H9 (cell line): ENCODE data around the gene B4GALNT4. TPM values are rescaled to one million over a fixed set of nuclear protein-coding genes. Genes with fewer than 3 reads are reported as not detected.

ENCODE experiments used
- DNase-seq: peaks from one replicate; pipeline ENCODE4 v3.0.0-alpha.2; 2017
- H2AFZ ChIP-seq: one replicate; pipeline ENCODE4 v1.6.1; 2013; ENCODE audit warnings: mild to moderate bottlenecking, low read length, control low read depth, moderate library complexity
- H2AK5ac ChIP-seq: 2 replicates; pipeline ENCODE4 v1.6.1; 2013; ENCODE audit warnings: low read length, control low read depth, mixed read lengths; ENCODE audit not compliant: insufficient read length
- H2BK120ac ChIP-seq: one replicate; pipeline ENCODE4 v1.6.1; 2013; ENCODE audit warnings: low read depth, mild to moderate bottlenecking, low read length, control low read depth, inconsistent platforms; ENCODE audit not compliant: poor library complexity, severe bottlenecking
- H2BK12ac ChIP-seq: 2 replicates; pipeline ENCODE4 v1.6.1; 2013; ENCODE audit warnings: low read length, control low read depth, mixed read lengths, low read depth; ENCODE audit not compliant: insufficient read length
- H2BK15ac ChIP-seq: 2 replicates; pipeline ENCODE4 v1.6.1; 2013; ENCODE audit warnings: low read depth, low read length, control low read depth
- H2BK20ac ChIP-seq: one replicate; pipeline ENCODE4 v1.6.1; 2013; ENCODE audit warnings: low read depth, mild to moderate bottlenecking, low read length, control low read depth, inconsistent platforms; ENCODE audit not compliant: poor library complexity, severe bottlenecking
- H2BK5ac ChIP-seq: 2 replicates; pipeline ENCODE4 v1.6.1; 2013; ENCODE audit warnings: low read length, control low read depth, mixed read lengths; ENCODE audit not compliant: insufficient read length
- H3K14ac ChIP-seq: 2 replicates; pipeline ENCODE4 v1.6.1; 2013; ENCODE audit warnings: low read length, control low read depth; ENCODE audit not compliant: insufficient read depth
- H3K18ac ChIP-seq: 2 replicates; pipeline ENCODE4 v1.6.1; 2013; ENCODE audit warnings: low read depth, mild to moderate bottlenecking, mixed read lengths, low read length, control low read depth; ENCODE audit not compliant: insufficient read length
- H3K23ac ChIP-seq: 2 replicates; pipeline ENCODE4 v1.6.1; 2013; ENCODE audit warnings: low read length, control low read depth, mixed read lengths, low read depth; ENCODE audit not compliant: insufficient read length
- H3K23me2 ChIP-seq: 2 replicates; pipeline ENCODE4 v1.6.1; 2013; ENCODE audit warnings: low read depth, mild to moderate bottlenecking, mixed read lengths, low read length, control low read depth; ENCODE audit not compliant: insufficient read length, poor library complexity, severe bottlenecking
- H3K27ac ChIP-seq: 2 replicates; pipeline ENCODE4 v1.5.1; 2013; ENCODE audit warnings: low read length, control low read depth, mixed read lengths, low read depth; ENCODE audit not compliant: insufficient read length
- H3K27me3 ChIP-seq: 2 replicates; pipeline ENCODE4 v1.6.1; 2013; ENCODE audit warnings: low read length, control low read depth, inconsistent platforms; ENCODE audit not compliant: insufficient read depth
- H3K4ac ChIP-seq: 2 replicates; pipeline ENCODE4 v1.6.1; 2013; ENCODE audit warnings: low read depth, mild to moderate bottlenecking, control low read depth, inconsistent platforms, low read length, moderate library complexity
- H3K4me1 ChIP-seq: 2 replicates; pipeline ENCODE4 v1.6.1; 2013; ENCODE audit warnings: low read length, control low read depth, inconsistent platforms; ENCODE audit not compliant: insufficient read depth
- H3K4me2 ChIP-seq: 2 replicates; pipeline ENCODE4 v1.6.1; 2013; ENCODE audit warnings: low read length, control low read depth, mixed read lengths; ENCODE audit not compliant: insufficient read length, insufficient read depth
- H3K56ac ChIP-seq: 2 replicates; pipeline ENCODE4 v1.6.1; 2013; ENCODE audit warnings: low read depth, mild to moderate bottlenecking, mixed read lengths, low read length, control low read depth; ENCODE audit not compliant: insufficient read length
- H3K79me1 ChIP-seq: 2 replicates; pipeline ENCODE4 v1.6.1; 2013; ENCODE audit warnings: low read depth, mild to moderate bottlenecking, moderate library complexity, low read length, control low read depth, inconsistent platforms; ENCODE audit not compliant: insufficient read depth, poor library complexity, severe bottlenecking
- H3K79me2 ChIP-seq: 2 replicates; pipeline ENCODE4 v1.6.1; 2013; ENCODE audit warnings: low read length, control low read depth, inconsistent platforms; ENCODE audit not compliant: insufficient read depth
- H3K9ac ChIP-seq: 2 replicates; pipeline ENCODE4 v1.6.1; 2013; ENCODE audit warnings: low read length, control low read depth, mixed read lengths; ENCODE audit not compliant: insufficient read length; ENCODE audit errors: extremely low read depth
- H3K9me3 ChIP-seq: one replicate; pipeline ENCODE4 v1.6.1; 2013; ENCODE audit warnings: low read depth, low read length, inconsistent platforms; ENCODE audit not compliant: control insufficient read depth
- H3T11ph ChIP-seq: one replicate; pipeline ENCODE4 v1.6.1; 2013; ENCODE audit warnings: mild to moderate bottlenecking, low read length, control low read depth, inconsistent platforms
- H4K20me1 ChIP-seq: one replicate; pipeline ENCODE4 v1.6.1; 2013; ENCODE audit not compliant: control insufficient read depth, insufficient read length, insufficient read depth
- H4K5ac ChIP-seq: 2 replicates; pipeline ENCODE4 v1.6.1; 2013; ENCODE audit warnings: low read depth, mild to moderate bottlenecking, mixed read lengths, low read length, control low read depth; ENCODE audit not compliant: insufficient read length
- H4K8ac ChIP-seq: replicated peaks from 2 replicates; pipeline ENCODE4 v1.6.1; 2013; ENCODE audit warnings: low read length, control low read depth, mixed read lengths, low read depth; ENCODE audit not compliant: insufficient read length
- H4K91ac ChIP-seq: 2 replicates; pipeline ENCODE4 v1.6.1; 2013; ENCODE audit warnings: low read depth, mild to moderate bottlenecking, moderate library complexity, mixed read lengths, low read length, control low read depth; ENCODE audit not compliant: insufficient read length
- H3K27ac Mint-ChIP-seq, 3 experiments: 2 replicates in 2 of 3; 3 replicates in 1 of 3; pipeline ENCODE4 v1.8.0; 2020 to 2021; ENCODE audit warnings: mixed read lengths in 3 of 3, mild to moderate bottlenecking in 1 of 3, moderate library complexity in 1 of 3
- H3K27me3 Mint-ChIP-seq: 2 replicates; pipeline ENCODE4 v1.8.0; 2021; ENCODE audit warnings: low read depth, mild to moderate bottlenecking, moderate library complexity, mixed read lengths
- H3K36me3 Mint-ChIP-seq, 3 experiments: 2 replicates in 2 of 3; 3 replicates in 1 of 3; pipeline ENCODE4 v1.8.0; 2020 to 2021; ENCODE audit warnings: low read depth in 3 of 3, mixed read lengths in 3 of 3; ENCODE audit not compliant: insufficient read depth in 1 of 3
- H3K4me1 Mint-ChIP-seq, 2 experiments: 2 replicates each; pipeline ENCODE4 v1.8.0; 2020; ENCODE audit warnings: mixed read lengths in 2 of 2
- H3K4me3 Mint-ChIP-seq, 2 experiments: 2 replicates in 1 of 2; 3 replicates in 1 of 2; pipeline ENCODE4 v1.8.0; 2020 to 2021; ENCODE audit warnings: mild to moderate bottlenecking in 2 of 2, mixed read lengths in 2 of 2, moderate library complexity in 1 of 2
- H3K9me3 Mint-ChIP-seq, 2 experiments: 2 replicates in 1 of 2; 3 replicates in 1 of 2; pipeline ENCODE4 v1.8.0; 2020; ENCODE audit warnings: mild to moderate bottlenecking in 2 of 2, mixed read lengths in 2 of 2, moderate library complexity in 1 of 2
- WGBS: extraction: QIAGEN DNeasy Blood & Tissue Kit; methylation state at CpG from one replicate; pipeline ENCODE4 v1.1.7; 2013; ENCODE audit warnings: missing lambda C conversion rate, low lambda C conversion rate, mixed read lengths; ENCODE audit not compliant: insufficient read length; ENCODE audit errors: extremely low coverage; 5-methylcytosine and 5-hydroxymethylcytosine counted together
- total RNA-seq: library from RNA; stranded (reverse); gene quantifications from 2 replicates; pipeline ENCODE4 v1.2.1, GENCODE V29; 2021
- TF ChIP-seq, protein P1 (sequence below): fragments of 200-600 bp; sonication (generic); conservative IDR thresholded peaks from 3 replicates; pipeline ENCODE4 v1.8.0; 2021; ENCODE audit warnings: antibody characterized with exemption, mild to moderate bottlenecking

The B4GALNT4 gene
- total RNA-seq, 1 experiment from 2014 or later, result 105 TPM

DNA sequence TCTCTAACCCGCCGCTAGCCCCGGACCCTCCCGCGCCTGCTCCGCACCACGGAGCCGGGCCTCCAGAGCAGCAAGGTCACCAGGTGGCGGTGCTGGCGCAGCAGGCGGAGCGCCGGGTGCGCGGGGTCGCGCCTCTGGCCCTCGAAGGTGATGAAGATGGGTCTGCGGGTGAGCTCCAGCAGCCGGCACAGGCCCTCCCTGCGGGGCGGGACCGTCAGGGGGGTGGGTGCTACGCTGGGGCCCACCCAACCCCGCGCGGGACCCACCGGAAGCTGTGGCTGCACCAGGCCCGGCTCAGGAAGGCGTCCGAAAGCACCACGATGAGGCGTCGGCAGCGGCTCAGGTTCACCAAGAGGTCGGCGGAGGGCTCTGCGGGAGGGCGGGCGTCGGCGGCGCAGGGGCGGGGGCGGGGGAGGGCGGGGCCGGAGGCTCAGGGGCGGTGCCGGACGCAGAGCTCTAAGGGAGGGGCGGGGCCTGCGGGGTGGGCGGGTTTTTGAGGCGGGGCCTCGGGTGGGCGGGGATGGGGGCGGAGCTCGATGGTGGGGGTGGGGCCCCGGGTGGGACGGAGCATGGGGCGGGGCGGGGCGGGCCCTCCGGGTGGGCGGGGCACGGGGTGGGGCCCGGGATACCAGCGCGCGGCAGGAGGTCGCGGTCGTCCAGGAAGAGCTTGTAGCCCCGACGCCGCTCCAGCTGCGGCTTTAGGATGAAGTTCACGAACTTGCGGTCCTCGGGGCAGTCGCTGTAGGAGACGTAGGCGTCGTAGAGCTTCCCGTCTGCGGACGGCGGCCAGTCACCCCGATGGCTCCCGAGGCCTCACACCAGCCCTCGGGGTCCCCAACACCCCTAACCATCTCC, 37.7 kb downstream of the B4GALNT4 start:
- H3K4me2 ChIP-seq, result peak overlapping the region; percentile 18
- peak; percentile 91 for DNase-seq
- H3K18ac ChIP-seq, result no peak overlapping the region
- no peak overlapping the region for H2BK12ac ChIP-seq
- H2BK120ac ChIP-seq, result no peak overlapping the region
- no peak overlapping the region for H4K8ac ChIP-seq
- H3K9me3 ChIP-seq, result no peaks in the 10 kb centered on the region
- H3K27me3 ChIP-seq, result no peaks in the 10 kb centered on the region
- no peak overlapping the region for H2BK20ac ChIP-seq
- H3K27me3 Mint-ChIP-seq, result 0 out of 2 replicates have a peak, but pooled peaks cover 2% of the 10 kb centered on the region
- H3K23me2 ChIP-seq, result peaks cover 8% of the 10 kb centered on the region
- no peaks in the 10 kb centered on the region for H3K4me1 ChIP-seq
- H3K4me1 Mint-ChIP-seq, result peaks cover 2 to 5% of the 10 kb centered on the region in 2 experiments; a peak in 3 of 4 replicates
- no peak overlapping the region for H3K9ac ChIP-seq
- no peak overlapping the region for H3K27ac Mint-ChIP-seq
- TF ChIP-seq, protein P1, sequence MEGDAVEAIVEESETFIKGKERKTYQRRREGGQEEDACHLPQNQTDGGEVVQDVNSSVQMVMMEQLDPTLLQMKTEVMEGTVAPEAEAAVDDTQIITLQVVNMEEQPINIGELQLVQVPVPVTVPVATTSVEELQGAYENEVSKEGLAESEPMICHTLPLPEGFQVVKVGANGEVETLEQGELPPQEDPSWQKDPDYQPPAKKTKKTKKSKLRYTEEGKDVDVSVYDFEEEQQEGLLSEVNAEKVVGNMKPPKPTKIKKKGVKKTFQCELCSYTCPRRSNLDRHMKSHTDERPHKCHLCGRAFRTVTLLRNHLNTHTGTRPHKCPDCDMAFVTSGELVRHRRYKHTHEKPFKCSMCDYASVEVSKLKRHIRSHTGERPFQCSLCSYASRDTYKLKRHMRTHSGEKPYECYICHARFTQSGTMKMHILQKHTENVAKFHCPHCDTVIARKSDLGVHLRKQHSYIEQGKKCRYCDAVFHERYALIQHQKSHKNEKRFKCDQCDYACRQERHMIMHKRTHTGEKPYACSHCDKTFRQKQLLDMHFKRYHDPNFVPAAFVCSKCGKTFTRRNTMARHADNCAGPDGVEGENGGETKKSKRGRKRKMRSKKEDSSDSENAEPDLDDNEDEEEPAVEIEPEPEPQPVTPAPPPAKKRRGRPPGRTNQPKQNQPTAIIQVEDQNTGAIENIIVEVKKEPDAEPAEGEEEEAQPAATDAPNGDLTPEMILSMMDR, result peak; percentile 39; the same call in 2 of the 3 replicates
- no peaks in the 10 kb centered on the region for H3K79me2 ChIP-seq
- no peak overlapping the region for H2AK5ac ChIP-seq
- H3K4me3 Mint-ChIP-seq, result peak overlapping the region; percentile 22 to 29; a peak in 2 of 5 replicates
- no peak overlapping the region for H4K91ac ChIP-seq
- WGBS, result no CpG with 5 or more reads among the region's 91 CpGs
- H2BK15ac ChIP-seq, result no peak overlapping the region
- no peaks in the 10 kb centered on the region for H3K79me1 ChIP-seq
- peaks cover 0 to 2% (median 0%) of the 10 kb centered on the region in 3 experiments; a peak in 3 of 7 replicates for H3K36me3 Mint-ChIP-seq
- H3K4ac ChIP-seq, result no peak overlapping the region
- H4K5ac ChIP-seq, result no peak overlapping the region
- H4K20me1 ChIP-seq, result no peaks in the 10 kb centered on the region
- no peak overlapping the region; the same call in 1 of the 2 replicates for H3K14ac ChIP-seq
- no peak overlapping the region for H3T11ph ChIP-seq
- H2BK5ac ChIP-seq, result no peak overlapping the region
- no peak overlapping the region for H3K27ac ChIP-seq
- H3K9me3 Mint-ChIP-seq, result no peaks in the 10 kb centered on the region
- H3K56ac ChIP-seq, result no peak overlapping the region
- H3K23ac ChIP-seq, result no peak overlapping the region
- no peak overlapping the region for H2AFZ ChIP-seq
